ENCODE measurements around the gene MRPS33. TPM values are rescaled to one million over a fixed set of nuclear protein-coding genes. Genes with fewer than 3 reads are reported as not detected.

The MRPS33 gene
- total RNA-seq, 1 donor from 2014 or later, result 49.6 TPM

DNA sequence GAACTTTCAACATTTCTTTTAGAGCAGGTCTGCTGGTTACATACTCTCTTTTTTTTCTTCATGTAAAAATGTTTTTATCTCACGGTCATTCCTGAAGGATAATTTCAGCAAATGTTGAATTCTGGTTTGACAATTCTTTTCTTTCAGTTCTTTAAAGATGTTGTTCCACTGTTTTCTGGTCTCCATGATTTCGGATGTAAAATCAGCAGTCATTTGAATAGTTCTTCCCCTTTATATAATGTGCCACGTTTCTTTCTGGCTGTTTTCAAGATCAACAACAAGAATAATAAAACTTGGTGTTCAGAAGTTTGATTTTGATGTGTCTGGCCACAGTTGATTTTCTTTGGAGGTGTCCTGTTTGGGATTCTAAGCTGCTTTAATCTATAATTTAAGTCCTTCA is 14.0 kb upstream of the MRPS33 start:
- H3K36me3 Mint-ChIP-seq (ENCODE audit: insufficient read depth), result peaks cover 4% of the 10 kb centered on the region
- no peak for DNase-seq (ENCODE audit: low spot score, unreplicated experiment)
- H3K4me3 Mint-ChIP-seq (ENCODE audit: low read depth), result no peak overlapping the region
- no peaks in the 10 kb centered on the region for H3K27me3 Mint-ChIP-seq
- H3K27ac Mint-ChIP-seq, result no peak overlapping the region
- H3K9me3 Mint-ChIP-seq (ENCODE audit: low read depth), result peaks cover 29% of the 10 kb centered on the region
- H3K4me1 Mint-ChIP-seq (ENCODE audit: low read depth), result peaks cover 2% of the 10 kb centered on the region
- TF ChIP-seq, protein P1, sequence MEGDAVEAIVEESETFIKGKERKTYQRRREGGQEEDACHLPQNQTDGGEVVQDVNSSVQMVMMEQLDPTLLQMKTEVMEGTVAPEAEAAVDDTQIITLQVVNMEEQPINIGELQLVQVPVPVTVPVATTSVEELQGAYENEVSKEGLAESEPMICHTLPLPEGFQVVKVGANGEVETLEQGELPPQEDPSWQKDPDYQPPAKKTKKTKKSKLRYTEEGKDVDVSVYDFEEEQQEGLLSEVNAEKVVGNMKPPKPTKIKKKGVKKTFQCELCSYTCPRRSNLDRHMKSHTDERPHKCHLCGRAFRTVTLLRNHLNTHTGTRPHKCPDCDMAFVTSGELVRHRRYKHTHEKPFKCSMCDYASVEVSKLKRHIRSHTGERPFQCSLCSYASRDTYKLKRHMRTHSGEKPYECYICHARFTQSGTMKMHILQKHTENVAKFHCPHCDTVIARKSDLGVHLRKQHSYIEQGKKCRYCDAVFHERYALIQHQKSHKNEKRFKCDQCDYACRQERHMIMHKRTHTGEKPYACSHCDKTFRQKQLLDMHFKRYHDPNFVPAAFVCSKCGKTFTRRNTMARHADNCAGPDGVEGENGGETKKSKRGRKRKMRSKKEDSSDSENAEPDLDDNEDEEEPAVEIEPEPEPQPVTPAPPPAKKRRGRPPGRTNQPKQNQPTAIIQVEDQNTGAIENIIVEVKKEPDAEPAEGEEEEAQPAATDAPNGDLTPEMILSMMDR (IDR thresholded peaks at IDR 0.05; ENCODE audit: unreplicated experiment), result no peak

GRCh38 chr7:141027043-141027442 is 12.3 kb upstream of the MRPS33 start:
- Mint-ChIP-seq H3K36me3 (ENCODE audit: insufficient read depth) (peaks cover 2% of the 10 kb centered on the region), H3K9me3 (ENCODE audit: low read depth) (peaks cover 29% of the 10 kb centered on the region), H3K27ac (no peak overlapping the region), H3K4me3 (ENCODE audit: low read depth) (no peak overlapping the region), H3K4me1 (ENCODE audit: low read depth) (no peaks in the 10 kb centered on the region), H3K27me3 (peaks cover 8% of the 10 kb centered on the region)
- TF ChIP-seq, protein P1 (IDR thresholded peaks at IDR 0.05; ENCODE audit: unreplicated experiment), result no peak
- no peak for DNase-seq (ENCODE audit: low spot score, unreplicated experiment)

DNA sequence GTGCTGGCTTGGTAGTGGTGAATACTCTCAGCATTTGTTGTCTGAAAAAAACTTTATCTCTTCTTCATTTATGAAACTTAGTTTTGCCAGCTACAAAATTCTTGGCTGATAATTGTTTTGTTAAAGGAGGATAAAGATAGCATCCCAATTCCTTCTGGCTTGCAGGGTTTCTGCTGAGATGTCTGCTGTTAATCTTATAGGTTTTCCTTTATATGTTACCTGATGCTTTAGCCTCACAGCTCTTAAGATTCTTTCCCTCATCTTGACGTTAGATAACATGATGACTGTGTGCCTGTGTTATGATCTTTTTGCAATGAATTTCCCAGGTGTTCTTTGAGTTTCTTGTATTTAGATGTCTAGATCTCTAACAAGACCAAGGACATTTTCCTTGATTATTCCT is 9.9 kb upstream of the MRPS33 start:
- Mint-ChIP-seq H3K4me1 (ENCODE audit: low read depth) (no peaks in the 10 kb centered on the region), H3K36me3 (ENCODE audit: insufficient read depth) (peaks cover 2% of the 10 kb centered on the region), H3K4me3 (ENCODE audit: low read depth) (no peak overlapping the region), H3K9me3 (ENCODE audit: low read depth) (peaks cover 24% of the 10 kb centered on the region), H3K27ac (no peak overlapping the region), H3K27me3 (peaks cover 20% of the 10 kb centered on the region)
- TF ChIP-seq, protein P1 (IDR thresholded peaks at IDR 0.05; ENCODE audit: unreplicated experiment), result no peak
- no peak for DNase-seq (ENCODE audit: low spot score, unreplicated experiment)

DNA sequence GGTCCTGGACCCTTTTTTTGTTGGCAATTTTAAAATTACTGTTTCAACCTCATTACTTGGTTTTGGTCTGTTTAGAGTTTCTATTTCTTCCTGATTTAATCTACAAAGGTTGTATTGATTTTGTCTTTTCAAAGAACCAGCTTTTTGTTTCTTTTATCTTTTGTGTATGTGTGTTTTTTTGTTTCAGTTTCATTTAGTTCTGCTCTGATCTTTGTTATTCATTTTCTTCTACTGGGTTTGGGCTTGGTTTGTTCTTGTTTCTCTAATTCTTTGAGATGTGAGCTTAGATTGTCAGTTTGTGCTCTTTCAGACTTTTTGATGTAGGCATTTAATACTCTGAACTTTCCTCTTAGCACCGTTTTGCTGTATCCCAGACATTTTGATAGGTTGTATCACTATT is 8.5 kb upstream of the MRPS33 start:
- Mint-ChIP-seq H3K27me3 (peaks cover 25% of the 10 kb centered on the region), H3K27ac (no peak overlapping the region), H3K4me1 (ENCODE audit: low read depth) (no peaks in the 10 kb centered on the region), H3K9me3 (ENCODE audit: low read depth) (peaks cover 17% of the 10 kb centered on the region), H3K36me3 (ENCODE audit: insufficient read depth) (peaks cover 2% of the 10 kb centered on the region), H3K4me3 (ENCODE audit: low read depth) (no peak overlapping the region)
- no peak for DNase-seq (ENCODE audit: low spot score, unreplicated experiment)
- TF ChIP-seq, protein P1 (IDR thresholded peaks at IDR 0.05; ENCODE audit: unreplicated experiment), result no peak

DNA sequence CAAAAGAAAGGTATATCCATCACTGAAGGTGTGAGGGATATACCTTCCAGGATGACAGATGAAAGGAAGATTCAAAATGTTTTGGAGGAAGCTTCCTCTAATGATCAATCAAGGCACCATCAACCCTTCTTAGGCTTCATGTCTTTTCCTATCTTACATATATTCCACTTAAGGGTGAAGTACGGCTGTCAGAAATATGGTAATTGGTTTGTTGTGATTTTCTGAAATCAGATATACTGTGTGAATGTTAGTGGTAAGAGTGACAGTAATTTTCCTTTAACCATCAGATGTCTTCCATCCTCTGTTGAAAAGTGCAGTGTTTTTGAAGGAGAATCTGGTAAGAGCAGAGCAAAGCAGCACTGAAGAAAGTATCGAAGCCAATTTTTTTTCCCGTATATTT is 2.8 kb upstream of the MRPS33 start:
- Mint-ChIP-seq H3K4me3 (ENCODE audit: low read depth) (no peak overlapping the region), H3K9me3 (ENCODE audit: low read depth) (no peaks in the 10 kb centered on the region), H3K27me3 (peaks cover 35% of the 10 kb centered on the region), H3K36me3 (ENCODE audit: insufficient read depth) (no peaks in the 10 kb centered on the region), H3K4me1 (ENCODE audit: low read depth) (peaks cover 8% of the 10 kb centered on the region), H3K27ac (no peak overlapping the region)
- DNase-seq (ENCODE audit: low spot score, unreplicated experiment), result no peak
- TF ChIP-seq, protein P1 (IDR thresholded peaks at IDR 0.05; ENCODE audit: unreplicated experiment), result no peak

Data from progenitor cell of endocrine pancreas (in vitro differentiated cells).